Measurements from ENCODE around the gene MUC5B. TPM values are rescaled to one million over a fixed set of nuclear protein-coding genes. Genes with fewer than 3 reads are reported as not detected.

The MUC5B gene, protein sequence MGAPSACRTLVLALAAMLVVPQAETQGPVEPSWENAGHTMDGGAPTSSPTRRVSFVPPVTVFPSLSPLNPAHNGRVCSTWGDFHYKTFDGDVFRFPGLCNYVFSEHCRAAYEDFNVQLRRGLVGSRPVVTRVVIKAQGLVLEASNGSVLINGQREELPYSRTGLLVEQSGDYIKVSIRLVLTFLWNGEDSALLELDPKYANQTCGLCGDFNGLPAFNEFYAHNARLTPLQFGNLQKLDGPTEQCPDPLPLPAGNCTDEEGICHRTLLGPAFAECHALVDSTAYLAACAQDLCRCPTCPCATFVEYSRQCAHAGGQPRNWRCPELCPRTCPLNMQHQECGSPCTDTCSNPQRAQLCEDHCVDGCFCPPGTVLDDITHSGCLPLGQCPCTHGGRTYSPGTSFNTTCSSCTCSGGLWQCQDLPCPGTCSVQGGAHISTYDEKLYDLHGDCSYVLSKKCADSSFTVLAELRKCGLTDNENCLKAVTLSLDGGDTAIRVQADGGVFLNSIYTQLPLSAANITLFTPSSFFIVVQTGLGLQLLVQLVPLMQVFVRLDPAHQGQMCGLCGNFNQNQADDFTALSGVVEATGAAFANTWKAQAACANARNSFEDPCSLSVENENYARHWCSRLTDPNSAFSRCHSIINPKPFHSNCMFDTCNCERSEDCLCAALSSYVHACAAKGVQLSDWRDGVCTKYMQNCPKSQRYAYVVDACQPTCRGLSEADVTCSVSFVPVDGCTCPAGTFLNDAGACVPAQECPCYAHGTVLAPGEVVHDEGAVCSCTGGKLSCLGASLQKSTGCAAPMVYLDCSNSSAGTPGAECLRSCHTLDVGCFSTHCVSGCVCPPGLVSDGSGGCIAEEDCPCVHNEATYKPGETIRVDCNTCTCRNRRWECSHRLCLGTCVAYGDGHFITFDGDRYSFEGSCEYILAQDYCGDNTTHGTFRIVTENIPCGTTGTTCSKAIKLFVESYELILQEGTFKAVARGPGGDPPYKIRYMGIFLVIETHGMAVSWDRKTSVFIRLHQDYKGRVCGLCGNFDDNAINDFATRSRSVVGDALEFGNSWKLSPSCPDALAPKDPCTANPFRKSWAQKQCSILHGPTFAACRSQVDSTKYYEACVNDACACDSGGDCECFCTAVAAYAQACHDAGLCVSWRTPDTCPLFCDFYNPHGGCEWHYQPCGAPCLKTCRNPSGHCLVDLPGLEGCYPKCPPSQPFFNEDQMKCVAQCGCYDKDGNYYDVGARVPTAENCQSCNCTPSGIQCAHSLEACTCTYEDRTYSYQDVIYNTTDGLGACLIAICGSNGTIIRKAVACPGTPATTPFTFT (N-terminal part only)
- 3.0 to 4.9 TPM (median 3.7 TPM) in 5 replicates for total RNA-seq (2022; extraction: Qiagen RNA extraction; ENCODE audit: low read depth)

DNA sequence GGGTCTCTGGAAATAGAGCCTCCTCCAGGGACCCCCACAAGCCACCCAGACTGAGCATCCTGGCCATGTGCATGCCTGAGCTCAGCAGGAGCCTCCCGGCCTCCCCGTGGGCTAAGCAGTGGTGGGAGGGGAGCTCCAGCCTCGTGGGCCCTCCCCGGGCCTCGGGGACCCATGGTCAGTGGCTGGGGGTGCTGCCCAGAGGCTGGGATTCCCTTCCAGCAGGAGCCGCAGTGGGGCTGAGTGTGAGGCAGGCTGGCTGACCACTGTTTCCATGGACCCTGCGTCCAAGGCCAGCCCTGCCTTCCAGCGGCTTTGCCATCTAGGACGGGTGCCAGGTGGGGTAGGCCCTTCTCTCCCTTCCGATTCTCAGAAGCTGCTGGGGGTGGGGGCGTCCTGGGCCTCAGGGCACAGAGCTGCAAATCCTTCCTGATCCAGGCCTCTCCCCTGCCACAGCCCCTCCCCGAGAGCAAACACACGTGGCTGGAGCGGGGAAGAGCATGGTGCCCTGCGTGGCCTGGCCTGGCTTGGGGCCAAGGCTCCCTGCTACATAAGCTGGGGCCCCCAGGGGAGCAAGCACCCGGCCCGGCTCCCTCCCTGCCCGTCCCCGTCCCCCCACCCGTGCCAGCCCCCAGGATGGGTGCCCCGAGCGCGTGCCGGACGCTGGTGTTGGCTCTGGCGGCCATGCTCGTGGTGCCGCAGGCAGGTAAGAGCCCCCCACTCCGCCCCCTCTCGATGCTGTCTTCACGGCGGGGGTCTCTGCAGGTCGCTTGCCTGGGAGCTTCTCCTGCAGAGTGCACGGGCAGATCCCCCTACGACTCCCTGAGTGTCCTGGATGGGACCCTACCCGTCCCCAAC is at the start of gene MUC5B:
MUC5B (plus strand) TSS at position 576 of the 855 bp plus-strand sequence; CDS start at position 634, 58 bp downstream.

DNA sequence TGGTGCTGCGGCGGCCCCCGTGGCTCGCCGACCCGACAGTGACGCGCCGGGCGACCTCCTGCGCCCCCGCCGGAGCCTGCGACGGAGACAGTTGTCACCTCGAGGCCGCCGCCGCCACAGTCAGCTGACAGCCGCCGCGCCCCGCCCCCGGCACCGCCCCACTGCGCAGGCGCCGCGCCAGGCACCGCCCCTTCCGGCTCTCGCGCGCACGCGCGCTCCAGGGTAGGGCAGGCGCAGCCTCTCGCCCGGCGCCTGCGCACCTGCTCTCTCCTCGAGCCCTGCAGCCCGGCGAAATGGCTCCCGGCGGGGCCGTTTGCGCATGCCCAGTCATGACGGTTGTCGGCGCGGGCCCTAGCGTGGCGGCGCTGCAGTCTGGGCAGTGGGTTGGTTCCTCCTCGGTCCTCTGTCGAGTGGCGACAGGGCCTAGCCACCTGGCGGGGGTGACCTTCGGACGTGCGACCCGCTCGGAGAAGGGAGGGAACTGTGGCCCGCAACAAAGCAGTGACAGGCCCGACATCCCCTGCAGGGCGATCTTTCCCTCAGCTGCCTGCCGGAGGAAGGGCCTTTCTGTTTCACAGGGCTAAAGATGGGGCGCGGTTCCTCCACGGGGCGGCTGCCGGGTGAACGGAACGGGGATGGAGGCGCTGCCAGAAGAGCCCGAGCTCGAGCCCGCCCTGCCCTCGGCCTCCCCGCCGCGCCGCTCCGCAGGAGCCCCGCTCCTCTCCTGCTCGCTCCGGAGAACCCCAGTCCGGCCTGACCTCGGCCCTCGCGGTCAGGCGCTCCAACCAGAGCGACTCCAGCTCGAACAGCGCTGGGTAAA is 86.8 kb downstream of the MUC5B start, which contains the start of gene TOLLIP:
TOLLIP (minus strand) TSS at position 135 of the 820 bp plus-strand sequence; CDS start at position 1, 134 bp downstream.

Other genes with a start within 250 kb of the MUC5B start
- gene MUC6, start 186.3 kb upstream of the MUC5B start, total RNA-seq (2022; extraction: Qiagen RNA extraction; ENCODE audit: low read depth), result under 0.01 to 0.01 TPM in 2 of 5 replicates, not detected in the others
- gene MUC2, start 148.2 kb upstream of the MUC5B start, total RNA-seq (2022; extraction: Qiagen RNA extraction; ENCODE audit: low read depth), result 0.09 to 0.54 TPM (median 0.21 TPM) in 5 replicates
- 3.2 to 4.5 TPM (median 4.1 TPM) in 5 replicates for gene MUC5AC, start 65.1 kb upstream of the MUC5B start, total RNA-seq (2022; extraction: Qiagen RNA extraction; ENCODE audit: low read depth)
- gene TOLLIP, start 86.6 kb downstream of the MUC5B start, total RNA-seq (2022; extraction: Qiagen RNA extraction; ENCODE audit: low read depth), result 37.0 to 58.4 TPM (median 50.0 TPM) in 5 replicates
- 4.3 to 7.7 TPM (median 7.0 TPM) in 5 replicates for gene BRSK2, start 166.9 kb downstream of the MUC5B start, total RNA-seq (2022; extraction: Qiagen RNA extraction; ENCODE audit: low read depth)